Ishikawa (cell line): Measurements from ENCODE around the gene THBS4.

Experiments used
- CEBPB ChIP-seq: IDR thresholded peaks from 2 replicates; pipeline ENCODE4 v1.6.1; 2012
- CREB1 ChIP-seq: IDR thresholded peaks from 2 replicates; pipeline ENCODE4 v1.6.1; 2012; ENCODE audit warnings: low read depth
- EGR1 ChIP-seq: IDR thresholded peaks from 2 replicates; pipeline ENCODE4 v1.6.1; 2012
- EP300 ChIP-seq: IDR thresholded peaks from 2 replicates; pipeline ENCODE4 v1.6.1; 2012; ENCODE audit warnings: borderline replicate concordance
- FOXM1 ChIP-seq: IDR thresholded peaks from 2 replicates; pipeline ENCODE4 v1.6.1; 2012; ENCODE audit warnings: low read depth, borderline replicate concordance
- MAX ChIP-seq: IDR thresholded peaks from 2 replicates; pipeline ENCODE4 v1.6.1; 2012
- NFIC ChIP-seq: IDR thresholded peaks from 2 replicates; pipeline ENCODE4 v1.6.1; 2012
- RAD21 ChIP-seq: IDR thresholded peaks from 2 replicates; pipeline ENCODE4 v1.6.1; 2012; ENCODE audit warnings: low read depth
- REST ChIP-seq: IDR thresholded peaks from 2 replicates; pipeline ENCODE4 v1.6.1; 2012; ENCODE audit warnings: low read depth, mild to moderate bottlenecking
- TAF1 ChIP-seq: IDR thresholded peaks from 2 replicates; pipeline ENCODE4 v1.6.1; 2012; ENCODE audit warnings: low read depth, mild to moderate bottlenecking
- TCF12 ChIP-seq: IDR thresholded peaks from 2 replicates; pipeline ENCODE4 v1.6.1; 2012; ENCODE audit warnings: low read depth
- TEAD4 ChIP-seq: IDR thresholded peaks from 2 replicates; pipeline ENCODE4 v1.6.1; 2012
- USF1 ChIP-seq: IDR thresholded peaks from 2 replicates; pipeline ENCODE4 v1.6.1; 2012
- YY1 ChIP-seq: IDR thresholded peaks from 2 replicates; pipeline ENCODE4 v1.6.1; 2012; ENCODE audit warnings: low read depth
- ZBTB7A ChIP-seq: IDR thresholded peaks from 2 replicates; pipeline ENCODE4 v1.6.1; 2012; ENCODE audit warnings: low read depth

Gene THBS4

GRCh38 chr5:80125022-80125961 lies 90.1 kb downstream of the THBS4 start:
- TF ChIP-seq EGR1 (no peak), MAX (no peak), REST (no peak), USF1 (no peak), TCF12 (no peak), CEBPB (no peak), FOXM1 (no peak), ZBTB7A (no peak)

GRCh38 chr5:80125962-80126480 lies 90.9 kb downstream of the THBS4 start:
- no peak for TF ChIP-seq MAX
- no peak for TF ChIP-seq CEBPB

GRCh38 chr5:80127116-80127552 lies 92.0 kb downstream of the THBS4 start:
- TF ChIP-seq EP300 = no peak
- TF ChIP-seq YY1 = no peak
- TF ChIP-seq TEAD4 = no peak
- TF ChIP-seq CEBPB = no peak

- no peak for TF ChIP-seq MAX
- no peak for TF ChIP-seq RAD21
- no peak for TF ChIP-seq CREB1
- no peak for TF ChIP-seq EGR1
- TF ChIP-seq TAF1 = no peak
- TF ChIP-seq ZBTB7A = no peak
- TF ChIP-seq EP300 = no peak
- no peak for TF ChIP-seq TCF12
- no peak for TF ChIP-seq FOXM1
- no peak for TF ChIP-seq USF1
- no peak for TF ChIP-seq CEBPB
- TF ChIP-seq TEAD4 = no peak
- TF ChIP-seq YY1 = no peak
- TF ChIP-seq NFIC = no peak
- no peak for TF ChIP-seq REST
Observed at GRCh38 chr5:80128141-80128540, 93.0 kb downstream of the THBS4 start.

GRCh38 chr5:80129146-80129545 lies 94.0 kb downstream of the THBS4 start:
- TF ChIP-seq EP300 (no peak), MAX (no peak), CEBPB (no peak), FOXM1 (no peak), ZBTB7A (no peak), TAF1 (no peak), TCF12 (no peak), NFIC (no peak), YY1 (no peak), RAD21 (no peak), EGR1 (no peak), CREB1 (no peak), REST (no peak), TEAD4 (no peak)
